ENCODE data around the gene NEDD9.

Gene NEDD9

DNA sequence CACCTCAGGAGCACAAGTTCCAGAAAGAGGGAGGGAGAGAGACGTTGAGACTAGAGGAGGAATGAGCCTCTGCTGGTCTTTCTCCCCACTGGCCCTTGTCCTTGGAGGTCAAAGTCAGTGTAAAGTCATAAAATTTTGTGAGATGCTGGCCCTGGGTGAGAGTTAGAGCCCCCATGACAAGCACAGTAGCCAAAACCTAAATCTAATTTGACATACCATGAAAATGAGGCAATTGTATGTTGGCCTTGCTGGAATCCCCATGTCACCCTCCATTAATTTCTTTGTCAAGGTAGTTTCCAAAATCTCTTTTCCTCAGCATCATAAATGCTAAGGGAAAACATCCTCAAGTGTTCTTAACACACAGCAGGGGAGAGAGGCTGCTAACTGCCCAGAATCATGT lies 17.6 kb upstream of the NEDD9 start:
- Histone ChIP-seq H3K4me3 (ENCODE audit: insufficient read depth, low read length, poor library complexity, severe bottlenecking) (no peak overlapping the region), H2AFZ (ENCODE audit: low read depth, low read length, severe bottlenecking) (no peak overlapping the region), H3F3A (ENCODE audit: insufficient read depth) (no peaks in the 10 kb centered on the region), H3K27ac (ENCODE audit: low read depth, low read length) (no peak overlapping the region), H4K20me1 (ENCODE audit: low read depth, low read length) (no peaks in the 10 kb centered on the region), H3K9ac (ENCODE audit: low read length) (no peak overlapping the region), H3K36me3 (ENCODE audit: low read length) (peaks cover 25% of the 10 kb centered on the region), H3K27me3 (ENCODE audit: low read length) (no peaks in the 10 kb centered on the region), H3K4me2 (ENCODE audit: low read depth, low read length, poor library complexity, severe bottlenecking) (no peak overlapping the region), H3K79me2 (ENCODE audit: insufficient read depth, low read length) (no peaks in the 10 kb centered on the region), H3K9me2 (replicated peaks; ENCODE audit: insufficient read depth, low read length) (no peaks in the 10 kb centered on the region), H3K9me3 (ENCODE audit: insufficient read depth, low read length) (no peaks in the 10 kb centered on the region)
- TF ChIP-seq CTCF (IDR thresholded peaks at IDR 0.05; ENCODE audit: insufficient read depth, low read length, poor library complexity, severe bottlenecking) (no peak), EZH2phosphoT487 (conservative IDR thresholded peaks at IDR 0.05; ENCODE audit: low read length) (no peak)

DNA sequence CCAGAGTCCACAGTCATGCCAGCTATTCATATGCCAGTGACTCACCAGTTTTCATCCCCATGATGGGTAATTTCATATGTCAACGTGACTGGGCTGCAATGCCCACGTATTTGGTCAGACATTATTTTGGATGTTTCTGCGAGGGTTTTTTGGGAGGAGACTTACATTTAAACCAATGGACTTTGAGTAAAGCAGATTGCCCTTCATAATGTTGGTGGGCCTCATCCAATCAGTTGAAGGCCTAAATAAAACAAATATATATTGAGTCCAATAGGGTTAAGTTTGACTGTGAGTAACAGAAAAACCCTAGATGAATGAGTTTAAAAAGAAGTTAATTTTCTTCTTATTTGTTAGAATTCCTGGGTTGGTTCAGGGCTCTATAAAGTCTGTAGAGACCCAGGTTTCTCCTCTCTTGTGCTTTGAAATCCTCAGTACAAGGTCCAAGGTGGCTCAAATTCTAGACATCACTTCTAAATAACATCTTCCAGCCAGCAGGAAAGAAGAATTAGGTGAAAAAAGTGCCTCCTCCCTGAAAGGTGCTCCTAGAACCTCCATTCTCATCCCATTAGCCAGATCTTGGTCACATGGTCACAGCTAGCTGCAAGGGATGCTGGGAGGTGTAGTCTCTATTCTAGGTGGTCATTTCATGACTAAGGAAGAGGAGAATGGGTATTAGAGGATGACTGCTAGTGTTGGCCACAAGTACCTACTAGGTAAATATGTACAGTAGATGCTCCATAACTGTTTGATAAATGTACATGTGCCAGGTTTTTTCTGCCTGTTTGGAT lies 16.7 kb upstream of the NEDD9 start:
- H3F3A ChIP-seq (ENCODE audit: insufficient read depth), result no peaks in the 10 kb centered on the region
- TF ChIP-seq CTCF (IDR thresholded peaks at IDR 0.05; ENCODE audit: insufficient read depth, low read length, poor library complexity, severe bottlenecking) (no peak), EZH2phosphoT487 (conservative IDR thresholded peaks at IDR 0.05; ENCODE audit: low read length) (no peak)

DNA sequence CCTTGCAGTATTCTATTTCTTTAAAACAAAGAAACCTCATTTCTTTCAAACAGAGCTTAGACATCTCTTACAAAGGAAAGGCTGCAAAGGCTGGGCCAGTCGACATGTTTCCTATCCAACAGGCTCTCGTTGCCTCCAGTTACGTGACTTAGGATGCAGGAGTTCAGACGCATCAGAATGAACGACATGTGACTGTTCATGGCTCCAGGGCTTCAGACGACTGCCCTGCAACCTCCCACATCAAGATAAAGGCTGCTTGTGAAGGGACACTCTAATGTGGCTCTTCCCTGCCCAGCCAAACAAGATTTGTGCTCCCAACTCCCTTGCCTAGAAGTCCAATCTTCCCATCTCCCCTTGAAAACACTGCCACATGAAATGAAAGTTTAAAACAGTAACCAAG lies 14.3 kb upstream of the NEDD9 start:
- no peak overlapping the region for H2AFZ ChIP-seq (ENCODE audit: low read depth, low read length, severe bottlenecking)
- no peaks in the 10 kb centered on the region for H3K9me2 ChIP-seq (replicated peaks; ENCODE audit: insufficient read depth, low read length)
- H3F3A ChIP-seq (ENCODE audit: insufficient read depth), result no peaks in the 10 kb centered on the region
- H3K36me3 ChIP-seq (ENCODE audit: low read length), result peaks cover 25% of the 10 kb centered on the region
- no peaks in the 10 kb centered on the region for H3K9me3 ChIP-seq (ENCODE audit: insufficient read depth, low read length)
- no peaks in the 10 kb centered on the region for H3K79me2 ChIP-seq (ENCODE audit: insufficient read depth, low read length)
- H3K4me2 ChIP-seq (ENCODE audit: low read depth, low read length, poor library complexity, severe bottlenecking), result no peak overlapping the region
- TF ChIP-seq EZH2phosphoT487 (conservative IDR thresholded peaks at IDR 0.05; ENCODE audit: low read length) (no peak), CTCF (IDR thresholded peaks at IDR 0.05; ENCODE audit: insufficient read depth, low read length, poor library complexity, severe bottlenecking) (no peak)
- no peak overlapping the region for H3K9ac ChIP-seq (ENCODE audit: low read length)
- H3K27ac ChIP-seq (ENCODE audit: low read depth, low read length), result no peak overlapping the region
- no peak overlapping the region for H3K4me3 ChIP-seq (ENCODE audit: insufficient read depth, low read length, poor library complexity, severe bottlenecking)
- H3K27me3 ChIP-seq (ENCODE audit: low read length), result no peaks in the 10 kb centered on the region
- no peaks in the 10 kb centered on the region for H4K20me1 ChIP-seq (ENCODE audit: low read depth, low read length)

More for the DNA sequence above, 16.7 kb upstream of the NEDD9 start:
- Histone ChIP-seq H3K4me2 (ENCODE audit: low read depth, low read length, poor library complexity, severe bottlenecking) (no peak overlapping the region), H3K4me3 (ENCODE audit: insufficient read depth, low read length, poor library complexity, severe bottlenecking) (no peak overlapping the region), H3K9me2 (replicated peaks; ENCODE audit: insufficient read depth, low read length) (no peaks in the 10 kb centered on the region), H3K9me3 (ENCODE audit: insufficient read depth, low read length) (no peaks in the 10 kb centered on the region), H4K20me1 (ENCODE audit: low read depth, low read length) (no peaks in the 10 kb centered on the region), H3K9ac (ENCODE audit: low read length) (no peak overlapping the region), H2AFZ (ENCODE audit: low read depth, low read length, severe bottlenecking) (no peak overlapping the region), H3K27me3 (ENCODE audit: low read length) (no peaks in the 10 kb centered on the region), H3K27ac (ENCODE audit: low read depth, low read length) (no peak overlapping the region), H3K79me2 (ENCODE audit: insufficient read depth, low read length) (no peaks in the 10 kb centered on the region), H3K36me3 (ENCODE audit: low read length) (peaks cover 25% of the 10 kb centered on the region)

All from SU-DHL-6 (cell line).